K562 (cell line): Measurements from ENCODE around the gene GGT6. TPM values are rescaled to one million over a fixed set of nuclear protein-coding genes. Genes with fewer than 3 reads are reported as not detected.

ENCODE experiments used
- ATAC-seq: fragments of 200-7000 bp; cut with Tn5 transposase; 3 replicates; pipeline ENCODE4 v1.9.1; 2020; ENCODE audit warnings: moderate library complexity
- BruUV-seq: library from RNA; stranded (reverse); fragments of 400-500 nt; replicated peaks from 2 replicates; lab custom pipeline; 2021; lab: Mats Ljungman, UMichigan
- CTCF ChIA-PET: fragments of 300-600 bp; formaldehyde crosslinking; extraction: SDS; loops from one replicate; lab custom pipeline; 2021; ENCODE audit warnings: low intra/inter-chr PET ratio; lab: Yijun Ruan, JAX
- POLR2A ChIA-PET: fragments of 300-600, 350-650 bp; sonication (Branson Sonifier 250); formaldehyde crosslinking; extraction: SDS; loops from one replicate; lab custom pipeline; 2021; ENCODE audit warnings: antibody characterized with exemption, inconsistent platforms; lab: Yijun Ruan, JAX
- DNase-seq, 4 experiments: peaks; one replicate each; pipeline versions ENCODE4 v3.0.0 to v3.0.0-alpha.2; 2011 to 2018; ENCODE audit warnings: low spot score in 3 of 4, mixed read lengths in 3 of 4; ENCODE audit errors: extremely low read depth in 1 of 4
- FAIRE-seq: peaks from 2 replicates; lab custom pipeline; 2011; peaks lifted over from hg19 to GRCh38; lab: Jason Lieb, UNC
- H2AFZ ChIP-seq: 2 replicates; pipeline ENCODE4 v1.6.0; 2011; ENCODE audit warnings: low read depth, low read length, control low read depth, inconsistent platforms
- H3K27ac ChIP-seq: fragments of 200-600 bp; 3 replicates; pipeline ENCODE4 v1.8.0; 2011; ENCODE audit warnings: low read depth, mild to moderate bottlenecking, control low read depth, inconsistent platforms, low read length, moderate library complexity, mixed read lengths; ENCODE audit errors: extremely low read depth
- H3K27me3 ChIP-seq, 2 experiments: fragments of 300-600 bp in 1 of 2; 2 replicates in 1 of 2; 3 replicates in 1 of 2; pipeline versions ENCODE4 v1.6.0 to v1.8.0; 2011; ENCODE audit warnings: inconsistent platforms in 2 of 2, low read length in 2 of 2, mild to moderate bottlenecking in 1 of 2, mixed read lengths in 1 of 2, moderate library complexity in 1 of 2; ENCODE audit not compliant: control insufficient read depth in 2 of 2, insufficient read depth in 2 of 2
- H3K36me3 ChIP-seq: fragments of 300-600 bp; 3 replicates; pipeline ENCODE4 v1.8.0; 2011; ENCODE audit warnings: mild to moderate bottlenecking, low read length, inconsistent platforms; ENCODE audit not compliant: control insufficient read depth, insufficient read depth
- H3K4me1 ChIP-seq, 2 experiments: fragments of 200-600 bp in 1 of 2; replicated peaks in 1 of 2; 2 replicates in 1 of 2; 3 replicates in 1 of 2; pipeline versions ENCODE4 v1.5.1 to v1.8.0; 2011; ENCODE audit warnings: inconsistent platforms in 2 of 2, low read length in 2 of 2, mild to moderate bottlenecking in 1 of 2, mixed read lengths in 1 of 2, moderate library complexity in 1 of 2; ENCODE audit not compliant: control insufficient read depth in 2 of 2, insufficient read depth in 2 of 2
- H3K4me2 ChIP-seq: 2 replicates; pipeline ENCODE4 v1.6.1; 2011; ENCODE audit warnings: low read length, control low read depth, inconsistent platforms, mixed read lengths; ENCODE audit not compliant: insufficient read depth
- H3K4me3 ChIP-seq: fragments of 200-600 bp; sonication (generic), shearing (Covaris generic); 2 replicates; pipeline ENCODE4 v1.5.1; 2016; ENCODE audit warnings: control low read depth, inconsistent platforms
- H3K79me2 ChIP-seq: fragments of 200-600 bp; 3 replicates; pipeline ENCODE4 v1.8.0; 2011; ENCODE audit warnings: low read length, inconsistent platforms; ENCODE audit not compliant: control insufficient read depth, insufficient read depth
- H3K9ac ChIP-seq, 2 experiments: 2 replicates each; pipeline versions ENCODE4 v1.6.0 to v1.6.1; 2011; ENCODE audit warnings: low read depth in 2 of 2, low read length in 2 of 2, control low read depth in 1 of 2, inconsistent platforms in 1 of 2, mild to moderate bottlenecking in 1 of 2, mixed read lengths in 1 of 2; ENCODE audit not compliant: insufficient read depth in 1 of 2
- H3K9me1 ChIP-seq: one replicate; pipeline ENCODE4 v1.6.0; 2011; ENCODE audit warnings: inconsistent platforms, mild to moderate bottlenecking, low read length, moderate library complexity; ENCODE audit not compliant: control insufficient read depth, insufficient read depth
- H3K9me3 ChIP-seq: replicated peaks from 2 replicates; pipeline ENCODE4 v1.5.1; 2011; ENCODE audit warnings: low read depth, low read length, inconsistent platforms; ENCODE audit not compliant: control insufficient read depth, insufficient read depth
- H4K20me1 ChIP-seq: replicated peaks from 2 replicates; pipeline ENCODE4 v1.6.1; 2011; ENCODE audit warnings: low read length, inconsistent platforms, mixed read lengths; ENCODE audit not compliant: control insufficient read depth, insufficient read depth
- ARID1B ChIP-seq: fragments of 450-650 bp; IDR thresholded peaks from 2 replicates; pipeline ENCODE4 v1.6.1; 2016; ENCODE audit warnings: antibody characterized with exemption, mild to moderate bottlenecking, inconsistent platforms
- NONO ChIP-seq, 2 experiments: fragments of 200-400 bp in 1 of 2; fragments of 450-650 bp in 1 of 2; formaldehyde crosslinking in 1 of 2; IDR thresholded peaks; 2 replicates each; pipeline ENCODE4 v1.6.1; 2017; ENCODE audit warnings: low read depth in 2 of 2, mild to moderate bottlenecking in 2 of 2, moderate library complexity in 2 of 2, low read length in 1 of 2
- SAP30 ChIP-seq: fragments of 200-600 bp; sonication (generic); IDR thresholded peaks from 2 replicates; pipeline ENCODE4 v1.6.1; 2012; ENCODE audit warnings: borderline replicate concordance, low read depth, mild to moderate bottlenecking, moderate library complexity, low read length, control low read depth, inconsistent platforms; ENCODE audit not compliant: insufficient read depth, poor library complexity, severe bottlenecking
- ZBTB17 ChIP-seq: fragments of 450-650 bp; formaldehyde crosslinking; IDR thresholded peaks from 2 replicates; pipeline ENCODE4 v1.4.0; 2020; ENCODE audit warnings: mild to moderate bottlenecking
- ZNF165 ChIP-seq: fragments of 250-450 bp; sonication (Bioruptor Pico); IDR thresholded peaks from 2 replicates; pipeline ENCODE4 v1.4.0; 2020; ENCODE audit warnings: borderline replicate concordance
- WGBS: fragments of 100-300 bp; shearing (Covaris generic); methylation state at CpG from one replicate; pipeline ENCODE4 v1.1.6; 2016; ENCODE audit warnings: low coverage, mixed read lengths; ENCODE audit not compliant: insufficient coverage; ENCODE audit errors: missing lambda C conversion rate; 5-methylcytosine and 5-hydroxymethylcytosine counted together
- in situ Hi-C: fragments of 300-500 bp; cut with MboI; formaldehyde crosslinking; loops from 4 replicates; pipeline ENCODE4 v1.15.0; 2018; ENCODE audit warnings: inconsistent platforms, mixed read lengths
- intact Hi-C: fragments of 100-400 bp; cut with micrococcal nuclease; formaldehyde crosslinking; loops from 2 replicates; pipeline ENCODE4 v1.14.2; 2022
- polyA plus RNA-seq, 8 experiments: library from polyadenylated mRNA; depleted of rRNA in 4 of 8; stranded (reverse) in 5 of 8; unstranded in 3 of 8; fragments of >200 nt; fragmentation: Nextera tagmentation in 2 of 8; fragmentation: Illumina TruSeq in 1 of 8; extraction: Ambion mirVana in 2 of 8; extraction: Trizol in 1 of 8; gene quantifications; 2 replicates each; pipeline versions ENCODE4 v1.2.1 to v1.2.3, GENCODE V29; 2011 to 2014; ENCODE audit warnings: inconsistent platforms in 1 of 8, missing spikeins in 1 of 8
- total RNA-seq, 7 experiments: library from RNA; depleted of rRNA in 6 of 7; stranded (reverse); fragments of >200 nt in 6 of 7; fragmentation: Illumina TruSeq in 2 of 7; extraction: Trizol in 2 of 7; gene quantifications; 2 replicates each; pipeline versions ENCODE4 v1.2.1 to v1.2.3, GENCODE V29; 2011 to 2021; ENCODE audit warnings: low replicate concordance in 1 of 7
- TF ChIP-seq, protein P1 (sequence below): sonication (generic); formaldehyde crosslinking; IDR thresholded peaks from 2 replicates; pipeline ENCODE4 v1.8.0; 2022; ENCODE audit warnings: mild to moderate bottlenecking, low read depth, missing genetic modification reagents
- TF ChIP-seq, protein P2 (sequence below), 2 experiments: fragments of 450-650 bp; IDR thresholded peaks; 2 replicates each; pipeline ENCODE4 v1.6.1; 2018; ENCODE audit warnings: mild to moderate bottlenecking in 2 of 2, low read depth in 1 of 2; ENCODE audit not compliant: partially characterized antibody in 2 of 2
- TF ChIP-seq, protein P3 (sequence below), 2 experiments: fragments of 450-650 bp; conservative IDR thresholded peaks; 2 replicates each; pipeline ENCODE4 v1.6.1; 2017; ENCODE audit warnings: mild to moderate bottlenecking in 2 of 2, moderate library complexity in 2 of 2
- TF ChIP-seq, protein P4 (sequence below): fragments of 250-450 bp; sonication (Bioruptor Pico); IDR thresholded peaks from 2 replicates; pipeline ENCODE4 v1.4.0; 2020; ENCODE audit warnings: mild to moderate bottlenecking, moderate library complexity, borderline replicate concordance
- TF ChIP-seq, protein P5 (sequence below): fragments of 450-650 bp; IDR thresholded peaks from 2 replicates; pipeline ENCODE4 v1.6.1; 2016; ENCODE audit warnings: missing biosample characterization, missing genetic modification characterization

GGT6 gene
- total and polyA plus RNA-seq, 9 of the 15 experiments (the other 6 are each of a cell fraction or from before 2014, with no cell fraction given): 0.09 TPM; not detected in 8

DNA sequence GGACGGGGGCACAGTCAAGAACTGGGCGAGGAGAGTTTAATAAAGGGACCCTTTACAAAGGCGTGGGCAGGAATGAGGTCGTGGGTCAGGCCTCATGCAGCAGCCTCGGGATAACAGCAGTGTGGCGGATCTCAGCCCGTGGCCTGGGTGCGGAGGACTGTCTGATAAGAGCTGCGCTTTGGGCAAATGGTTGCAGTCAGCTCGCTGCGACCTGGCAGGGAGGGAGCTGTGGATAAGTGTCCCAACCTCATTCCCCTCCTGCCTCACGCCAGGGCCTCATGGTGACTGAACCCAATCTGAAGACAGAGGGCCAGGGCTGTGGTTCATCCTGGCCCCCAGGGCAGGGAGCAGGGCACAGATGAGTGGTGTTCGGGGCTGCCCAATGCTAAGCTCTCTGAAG, 37.6 kb upstream of the GGT6 start:
- Histone ChIP-seq H3K27ac (no peak overlapping the region), H3K36me3 (no peaks in the 10 kb centered on the region), H3K4me2 (no peak overlapping the region), H3K9me1 (no peaks in the 10 kb centered on the region), H3K4me3 (no peak overlapping the region), H3K9me3 (no peaks in the 10 kb centered on the region), H3K79me2 (no peaks in the 10 kb centered on the region), H4K20me1 (0 out of 2 replicates have a peak, but pooled peaks cover 4% of the 10 kb centered on the region), H3K9ac (no peak overlapping the region), H3K27me3 (peaks cover 3 to 78% of the 10 kb centered on the region in 2 experiments; a peak in 3 of 5 replicates), H3K4me1 (peaks cover 0 to 21% of the 10 kb centered on the region in 2 experiments; a peak in 3 of 5 replicates), H2AFZ (no peak overlapping the region)
- DNase-seq (no peak), ATAC-seq (no peak), FAIRE-seq (no peak)
- 10% methylated on average over 11 of the region's 13 CpGs for WGBS
- CTCF ChIA-PET: no interaction called here
- intact Hi-C loops (no loop called here), in situ Hi-C loops (no loop called here)
- BruUV-seq: no TSS peak
- POLR2A ChIA-PET: interaction anchor here (0.7 to 1.2 kb wide), 3 partner anchors 10 to 31 kb away, joined by 3 read pairs; no protein-coding TSS in a partner anchor
- TF ChIP-seq, protein P1, sequence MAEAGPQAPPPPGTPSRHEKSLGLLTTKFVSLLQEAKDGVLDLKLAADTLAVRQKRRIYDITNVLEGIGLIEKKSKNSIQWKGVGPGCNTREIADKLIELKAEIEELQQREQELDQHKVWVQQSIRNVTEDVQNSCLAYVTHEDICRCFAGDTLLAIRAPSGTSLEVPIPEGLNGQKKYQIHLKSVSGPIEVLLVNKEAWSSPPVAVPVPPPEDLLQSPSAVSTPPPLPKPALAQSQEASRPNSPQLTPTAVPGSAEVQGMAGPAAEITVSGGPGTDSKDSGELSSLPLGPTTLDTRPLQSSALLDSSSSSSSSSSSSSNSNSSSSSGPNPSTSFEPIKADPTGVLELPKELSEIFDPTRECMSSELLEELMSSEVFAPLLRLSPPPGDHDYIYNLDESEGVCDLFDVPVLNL (CRISPR knock-in tag): no peak
- TF ChIP-seq, protein P2, sequence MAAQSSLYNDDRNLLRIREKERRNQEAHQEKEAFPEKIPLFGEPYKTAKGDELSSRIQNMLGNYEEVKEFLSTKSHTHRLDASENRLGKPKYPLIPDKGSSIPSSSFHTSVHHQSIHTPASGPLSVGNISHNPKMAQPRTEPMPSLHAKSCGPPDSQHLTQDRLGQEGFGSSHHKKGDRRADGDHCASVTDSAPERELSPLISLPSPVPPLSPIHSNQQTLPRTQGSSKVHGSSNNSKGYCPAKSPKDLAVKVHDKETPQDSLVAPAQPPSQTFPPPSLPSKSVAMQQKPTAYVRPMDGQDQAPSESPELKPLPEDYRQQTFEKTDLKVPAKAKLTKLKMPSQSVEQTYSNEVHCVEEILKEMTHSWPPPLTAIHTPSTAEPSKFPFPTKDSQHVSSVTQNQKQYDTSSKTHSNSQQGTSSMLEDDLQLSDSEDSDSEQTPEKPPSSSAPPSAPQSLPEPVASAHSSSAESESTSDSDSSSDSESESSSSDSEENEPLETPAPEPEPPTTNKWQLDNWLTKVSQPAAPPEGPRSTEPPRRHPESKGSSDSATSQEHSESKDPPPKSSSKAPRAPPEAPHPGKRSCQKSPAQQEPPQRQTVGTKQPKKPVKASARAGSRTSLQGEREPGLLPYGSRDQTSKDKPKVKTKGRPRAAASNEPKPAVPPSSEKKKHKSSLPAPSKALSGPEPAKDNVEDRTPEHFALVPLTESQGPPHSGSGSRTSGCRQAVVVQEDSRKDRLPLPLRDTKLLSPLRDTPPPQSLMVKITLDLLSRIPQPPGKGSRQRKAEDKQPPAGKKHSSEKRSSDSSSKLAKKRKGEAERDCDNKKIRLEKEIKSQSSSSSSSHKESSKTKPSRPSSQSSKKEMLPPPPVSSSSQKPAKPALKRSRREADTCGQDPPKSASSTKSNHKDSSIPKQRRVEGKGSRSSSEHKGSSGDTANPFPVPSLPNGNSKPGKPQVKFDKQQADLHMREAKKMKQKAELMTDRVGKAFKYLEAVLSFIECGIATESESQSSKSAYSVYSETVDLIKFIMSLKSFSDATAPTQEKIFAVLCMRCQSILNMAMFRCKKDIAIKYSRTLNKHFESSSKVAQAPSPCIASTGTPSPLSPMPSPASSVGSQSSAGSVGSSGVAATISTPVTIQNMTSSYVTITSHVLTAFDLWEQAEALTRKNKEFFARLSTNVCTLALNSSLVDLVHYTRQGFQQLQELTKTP (IDR thresholded peaks at IDR 0.05; ENCODE audit: low read depth in 1 of 2, partially characterized antibody in 2 of 2): no peak
- TF ChIP-seq ZNF165 (CRISPR knock-in tag) (no peak), ZBTB17 (CRISPR knock-in tag) (no peak), NONO (IDR thresholded peaks at IDR 0.05; ENCODE audit: low read depth in 2 of 2, low read length in 1 of 2) (no peak), SAP30 (no peak), ARID1B (no peak)
- TF ChIP-seq, protein P3, sequence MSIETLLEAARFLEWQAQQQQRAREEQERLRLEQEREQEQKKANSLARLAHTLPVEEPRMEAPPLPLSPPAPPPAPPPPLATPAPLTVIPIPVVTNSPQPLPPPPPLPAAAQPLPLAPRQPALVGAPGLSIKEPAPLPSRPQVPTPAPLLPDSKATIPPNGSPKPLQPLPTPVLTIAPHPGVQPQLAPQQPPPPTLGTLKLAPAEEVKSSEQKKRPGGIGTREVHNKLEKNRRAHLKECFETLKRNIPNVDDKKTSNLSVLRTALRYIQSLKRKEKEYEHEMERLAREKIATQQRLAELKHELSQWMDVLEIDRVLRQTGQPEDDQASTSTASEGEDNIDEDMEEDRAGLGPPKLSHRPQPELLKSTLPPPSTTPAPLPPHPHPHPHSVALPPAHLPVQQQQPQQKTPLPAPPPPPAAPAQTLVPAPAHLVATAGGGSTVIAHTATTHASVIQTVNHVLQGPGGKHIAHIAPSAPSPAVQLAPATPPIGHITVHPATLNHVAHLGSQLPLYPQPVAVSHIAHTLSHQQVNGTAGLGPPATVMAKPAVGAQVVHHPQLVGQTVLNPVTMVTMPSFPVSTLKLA (conservative IDR thresholded peaks at IDR 0.05): no peak
- TF ChIP-seq, protein P4, sequence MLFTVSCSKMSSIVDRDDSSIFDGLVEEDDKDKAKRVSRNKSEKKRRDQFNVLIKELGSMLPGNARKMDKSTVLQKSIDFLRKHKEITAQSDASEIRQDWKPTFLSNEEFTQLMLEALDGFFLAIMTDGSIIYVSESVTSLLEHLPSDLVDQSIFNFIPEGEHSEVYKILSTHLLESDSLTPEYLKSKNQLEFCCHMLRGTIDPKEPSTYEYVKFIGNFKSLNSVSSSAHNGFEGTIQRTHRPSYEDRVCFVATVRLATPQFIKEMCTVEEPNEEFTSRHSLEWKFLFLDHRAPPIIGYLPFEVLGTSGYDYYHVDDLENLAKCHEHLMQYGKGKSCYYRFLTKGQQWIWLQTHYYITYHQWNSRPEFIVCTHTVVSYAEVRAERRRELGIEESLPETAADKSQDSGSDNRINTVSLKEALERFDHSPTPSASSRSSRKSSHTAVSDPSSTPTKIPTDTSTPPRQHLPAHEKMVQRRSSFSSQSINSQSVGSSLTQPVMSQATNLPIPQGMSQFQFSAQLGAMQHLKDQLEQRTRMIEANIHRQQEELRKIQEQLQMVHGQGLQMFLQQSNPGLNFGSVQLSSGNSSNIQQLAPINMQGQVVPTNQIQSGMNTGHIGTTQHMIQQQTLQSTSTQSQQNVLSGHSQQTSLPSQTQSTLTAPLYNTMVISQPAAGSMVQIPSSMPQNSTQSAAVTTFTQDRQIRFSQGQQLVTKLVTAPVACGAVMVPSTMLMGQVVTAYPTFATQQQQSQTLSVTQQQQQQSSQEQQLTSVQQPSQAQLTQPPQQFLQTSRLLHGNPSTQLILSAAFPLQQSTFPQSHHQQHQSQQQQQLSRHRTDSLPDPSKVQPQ (CRISPR knock-in tag): no peak
- TF ChIP-seq, protein P5, sequence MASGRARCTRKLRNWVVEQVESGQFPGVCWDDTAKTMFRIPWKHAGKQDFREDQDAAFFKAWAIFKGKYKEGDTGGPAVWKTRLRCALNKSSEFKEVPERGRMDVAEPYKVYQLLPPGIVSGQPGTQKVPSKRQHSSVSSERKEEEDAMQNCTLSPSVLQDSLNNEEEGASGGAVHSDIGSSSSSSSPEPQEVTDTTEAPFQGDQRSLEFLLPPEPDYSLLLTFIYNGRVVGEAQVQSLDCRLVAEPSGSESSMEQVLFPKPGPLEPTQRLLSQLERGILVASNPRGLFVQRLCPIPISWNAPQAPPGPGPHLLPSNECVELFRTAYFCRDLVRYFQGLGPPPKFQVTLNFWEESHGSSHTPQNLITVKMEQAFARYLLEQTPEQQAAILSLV (tag): no peak
